Hematopoietic multipotent progenitor cell treated with erythropoietin and hydrocortisone succinate and interleukin-3 and kit ligand, for 4 days (in vitro differentiated cells): ENCODE data around the gene TACR1.
"Not testable (repeated sequence)": the region's sequence is repeated elsewhere in the genome, so short reads cannot be mapped to it uniquely, and the experiment has no call there.

Experiments used
- DNase-seq: peaks from one replicate; pipeline ENCODE4 v3.0.0-alpha.2; 2015

TACR1 gene

DNA sequence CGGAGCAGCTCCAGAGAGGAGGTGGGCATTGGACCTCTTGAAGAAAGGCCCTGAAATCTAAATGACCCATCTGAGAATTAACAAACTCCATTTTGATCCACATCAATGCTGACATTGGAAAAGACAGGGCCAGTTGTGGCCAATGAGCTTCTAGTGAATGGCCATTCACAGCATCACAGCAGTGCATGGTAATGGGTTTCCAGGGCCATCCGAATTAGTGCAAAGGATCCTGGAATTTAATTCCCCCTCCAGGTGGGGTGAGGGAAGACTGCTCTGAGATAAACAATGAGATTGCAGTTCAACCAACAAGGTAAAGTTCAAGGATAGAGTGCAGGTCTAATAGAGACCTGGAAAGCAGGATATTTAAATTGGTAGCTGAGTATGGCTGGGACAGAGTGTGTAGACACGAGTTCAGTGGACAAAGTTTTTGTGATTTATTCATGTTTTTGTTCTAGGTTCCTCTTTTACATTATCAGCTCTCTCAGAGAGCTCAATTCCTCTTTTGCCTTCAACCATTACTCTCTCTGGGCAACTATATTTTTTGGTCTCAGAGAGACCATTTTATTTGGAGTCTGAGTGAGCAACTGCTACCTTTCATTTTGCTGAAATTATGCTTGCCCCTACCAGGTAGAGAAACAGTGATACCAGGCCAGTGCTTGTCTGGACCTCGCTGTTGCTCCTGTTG lies 5.0 kb downstream of the TACR1 start:
- peak; percentile 55 for DNase-seq

- DNase-seq = no peak
Observed at GRCh38 chr2:75192496-75192895, 6.8 kb downstream of the TACR1 start.

GRCh38 chr2:75190271-75190990 lies 8.9 kb downstream of the TACR1 start:
- DNase-seq = no peak

DNA sequence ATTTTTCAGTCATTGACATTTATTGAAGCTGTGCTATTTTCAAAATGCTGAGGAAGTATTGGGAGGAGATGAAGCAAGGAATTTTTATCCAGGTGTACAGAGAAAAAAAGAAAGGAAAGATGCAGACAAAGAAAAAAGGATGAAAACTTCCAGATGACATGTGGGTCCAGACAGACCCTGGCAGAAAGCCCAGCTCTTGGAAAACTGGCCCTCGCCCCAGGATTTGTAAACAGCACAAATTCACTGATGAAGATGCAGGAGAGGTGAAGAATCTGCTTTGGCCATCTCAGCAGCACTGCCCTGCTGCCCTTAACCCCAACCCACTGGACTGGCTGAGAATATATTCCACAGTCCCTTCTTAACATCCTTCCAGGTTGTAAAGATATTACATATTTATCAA lies 12.5 kb downstream of the TACR1 start:
- DNase-seq = no peak

DNA sequence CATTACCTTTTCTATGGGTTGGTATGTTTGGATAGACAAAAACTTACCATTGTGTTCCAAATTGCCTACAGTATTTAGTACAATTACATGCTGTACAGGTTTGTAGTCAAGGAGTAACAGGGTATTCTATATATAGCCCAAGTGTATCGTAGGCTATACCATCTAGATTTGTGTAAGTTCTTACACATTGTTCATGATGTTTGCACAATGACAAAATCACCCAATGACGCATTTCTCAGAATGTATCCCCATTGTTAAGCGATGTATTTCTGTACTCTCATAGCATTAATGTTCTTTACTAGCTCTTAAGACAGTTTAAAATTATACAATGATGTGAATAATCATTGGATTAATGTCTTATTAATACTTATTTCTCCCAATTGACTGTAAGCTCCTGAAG lies 16.7 kb downstream of the TACR1 start:
- DNase-seq = no peak

DNA sequence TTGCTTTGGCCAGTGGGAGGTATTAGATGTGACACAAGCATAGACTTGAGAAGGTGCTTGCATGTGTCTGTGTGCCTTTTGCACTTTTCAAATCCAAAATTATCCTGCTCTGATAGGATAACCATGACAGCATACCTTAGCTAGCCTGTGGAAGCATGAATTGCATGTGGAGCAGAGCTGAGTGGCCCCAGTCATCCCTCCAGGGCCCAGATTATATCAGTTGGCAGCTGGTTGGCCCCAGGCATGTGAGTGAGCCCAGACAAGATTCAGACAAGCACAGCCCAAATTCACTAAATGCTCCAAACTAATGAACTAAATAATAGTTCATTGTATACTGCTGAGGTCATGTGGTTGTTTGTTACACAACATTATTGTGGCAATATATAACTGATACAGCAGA lies 18.8 kb downstream of the TACR1 start:
- no peak for DNase-seq

- DNase-seq = no peak
Observed at GRCh38 chr2:75177427-75177826, 21.9 kb downstream of the TACR1 start.

DNA sequence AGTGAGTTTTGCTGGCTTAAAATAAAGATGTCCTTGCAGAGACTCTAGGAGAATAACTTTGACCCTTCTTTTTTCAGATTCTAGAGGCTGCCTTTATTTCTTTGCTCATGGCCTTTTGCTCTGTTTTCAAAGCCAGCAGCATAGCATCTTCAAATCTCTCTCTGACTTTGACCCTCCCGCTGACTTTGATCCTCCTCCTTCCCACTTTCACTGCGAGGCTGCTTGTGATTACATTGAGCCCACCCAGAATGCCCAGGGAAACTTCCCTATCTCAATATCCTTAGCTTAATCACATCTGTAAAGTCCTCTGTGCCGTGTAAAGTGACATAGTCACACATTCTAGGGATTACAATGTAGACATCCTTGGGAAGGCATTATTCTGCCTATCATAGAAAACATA lies 23.9 kb downstream of the TACR1 start:
- DNase-seq = no peak

- no peak for DNase-seq
Observed at GRCh38 chr2:75174981-75175380, 24.3 kb downstream of the TACR1 start.

DNA sequence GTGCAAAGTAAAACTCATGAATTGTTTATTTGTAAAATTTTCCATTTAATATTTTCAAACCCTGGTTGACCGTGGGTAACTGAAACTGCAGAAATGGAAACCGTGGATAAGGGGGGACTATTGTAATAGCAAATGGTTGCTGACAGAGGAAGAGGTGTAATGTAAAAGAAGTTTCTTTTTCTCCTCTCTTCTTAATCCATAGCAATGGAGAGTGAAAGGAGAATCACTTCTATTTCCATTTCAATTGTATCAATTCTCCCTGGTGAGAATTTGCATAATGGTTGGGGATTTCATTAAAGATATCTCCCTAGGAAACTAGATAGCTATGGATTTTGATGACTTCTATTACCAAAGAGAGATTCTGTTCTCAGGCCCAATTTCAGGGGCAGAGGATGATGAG lies 24.8 kb downstream of the TACR1 start:
- DNase-seq = no peak

DNA sequence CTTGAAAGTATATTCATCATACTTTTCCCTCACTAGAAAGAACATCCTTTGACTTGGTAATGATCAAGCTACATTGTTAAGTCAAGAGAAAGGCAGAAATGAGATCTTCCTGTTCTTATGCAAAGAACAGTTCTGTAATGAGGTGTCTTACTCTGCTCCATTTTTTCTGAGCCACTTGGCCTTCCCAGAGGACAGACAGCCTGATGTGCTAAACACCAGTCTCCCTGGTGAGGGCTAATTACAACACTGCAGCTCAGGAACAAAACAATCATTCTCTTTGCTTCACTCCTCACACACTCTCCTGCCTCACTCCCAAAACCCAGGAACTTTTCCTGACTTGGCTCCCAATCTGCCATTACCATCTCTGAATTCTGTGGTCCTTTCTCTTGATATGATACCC lies 25.6 kb downstream of the TACR1 start:
- no peak for DNase-seq

DNA sequence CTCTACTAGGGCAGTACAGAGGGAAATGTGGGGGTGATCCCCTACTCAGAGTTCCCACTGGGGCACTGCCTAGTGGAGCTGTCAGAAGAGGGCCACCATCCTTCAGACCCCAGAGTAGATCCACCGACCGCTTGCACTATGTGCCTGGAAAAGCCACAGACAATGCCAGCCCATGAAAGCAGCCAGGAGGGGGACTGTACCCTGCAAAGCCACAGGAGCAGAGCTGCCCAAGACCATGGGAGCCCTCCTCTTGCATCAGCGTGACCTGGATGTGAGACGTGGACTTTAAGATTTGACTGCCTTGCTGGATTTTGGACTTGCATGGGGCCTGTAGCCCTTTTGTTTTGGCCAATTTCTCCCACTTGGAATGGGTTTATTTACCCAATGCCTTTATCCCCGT lies 27.9 kb downstream of the TACR1 start:
- DNase-seq = not testable (repeated sequence)

DNA sequence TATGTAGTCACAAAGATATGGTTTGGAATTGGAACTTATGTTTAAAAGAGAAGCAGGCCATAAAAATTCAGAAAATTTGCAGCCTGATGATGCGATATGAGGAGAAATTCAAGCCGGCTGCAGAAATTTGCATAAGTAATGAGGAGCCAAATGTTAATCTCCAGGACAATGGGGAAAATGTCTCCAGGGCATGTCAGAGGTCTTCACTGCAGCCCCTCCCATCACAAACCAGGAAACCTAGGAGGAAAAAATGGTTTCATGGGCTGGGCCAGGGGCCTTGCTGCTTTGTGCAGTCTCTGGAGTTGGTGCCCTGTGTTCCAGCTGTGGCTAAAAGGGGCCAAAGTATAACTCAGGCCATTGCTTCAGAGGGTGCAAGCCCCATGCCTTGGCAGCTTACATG lies 28.4 kb downstream of the TACR1 start:
- DNase-seq = no peak

DNA sequence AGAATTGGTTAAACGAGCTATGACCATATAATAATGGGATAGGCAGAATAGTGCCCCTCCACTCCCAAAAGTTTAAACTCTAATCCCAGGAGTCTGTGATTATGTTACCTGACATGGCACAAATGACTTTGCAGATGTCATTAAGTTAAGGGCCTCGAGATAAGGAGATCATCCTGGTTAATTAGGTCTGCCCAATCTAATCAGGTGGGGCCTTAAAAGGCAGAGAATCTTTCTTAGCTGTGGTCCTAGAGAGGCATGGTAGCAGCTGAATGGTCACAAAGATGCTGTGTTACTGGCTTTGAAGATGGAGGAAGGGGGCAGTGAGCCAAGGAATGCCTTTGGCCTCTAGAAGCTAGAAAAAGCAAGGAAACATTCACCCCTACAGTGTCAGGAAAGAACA lies 31.1 kb downstream of the TACR1 start:
- DNase-seq = no peak

DNA sequence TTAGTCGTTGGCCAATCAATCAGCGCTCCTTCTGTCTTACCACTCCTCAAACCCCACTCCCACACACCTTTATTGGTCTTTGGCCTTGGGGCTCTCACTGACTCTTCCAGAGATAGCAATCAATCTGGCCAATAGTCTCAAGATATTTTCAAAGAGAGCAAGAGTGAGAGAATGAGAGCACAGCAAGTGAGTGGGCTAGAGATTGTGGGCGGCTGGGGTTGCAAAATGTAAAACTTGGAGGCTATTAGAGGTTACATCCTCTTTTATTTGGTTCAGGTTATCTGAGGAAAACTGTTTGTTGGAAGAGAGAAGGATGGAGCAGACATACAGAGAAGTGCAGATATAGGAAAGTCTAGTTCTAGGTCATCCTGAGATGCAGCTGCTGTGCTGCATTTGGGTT lies 32.8 kb downstream of the TACR1 start:
- DNase-seq = no peak

DNA sequence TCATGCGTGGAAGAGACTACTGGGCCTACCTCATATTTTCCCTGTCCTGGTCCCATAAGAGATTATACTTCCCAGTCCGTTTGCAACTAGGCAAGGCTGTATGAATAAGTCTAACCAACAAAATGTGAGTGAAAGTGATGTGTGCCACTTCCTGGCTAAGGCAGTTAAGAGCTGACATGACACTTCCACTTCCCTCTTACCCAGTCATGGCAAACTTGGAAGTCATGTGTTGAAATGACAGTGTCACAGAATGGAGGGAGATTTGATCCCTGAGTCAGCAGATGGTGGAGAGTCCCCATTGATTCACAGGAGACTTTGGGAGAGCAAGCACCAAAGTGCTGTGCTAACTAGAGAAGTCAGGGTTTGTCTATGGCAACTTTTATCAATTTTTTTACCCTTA lies 36.4 kb downstream of the TACR1 start:
- peak; percentile 12 for DNase-seq

GRCh38 chr2:75162259-75162658 lies 37.1 kb downstream of the TACR1 start:
- DNase-seq = no peak

GRCh38 chr2:75157435-75157834 lies 41.9 kb downstream of the TACR1 start:
- peak; percentile 26 for DNase-seq

DNA sequence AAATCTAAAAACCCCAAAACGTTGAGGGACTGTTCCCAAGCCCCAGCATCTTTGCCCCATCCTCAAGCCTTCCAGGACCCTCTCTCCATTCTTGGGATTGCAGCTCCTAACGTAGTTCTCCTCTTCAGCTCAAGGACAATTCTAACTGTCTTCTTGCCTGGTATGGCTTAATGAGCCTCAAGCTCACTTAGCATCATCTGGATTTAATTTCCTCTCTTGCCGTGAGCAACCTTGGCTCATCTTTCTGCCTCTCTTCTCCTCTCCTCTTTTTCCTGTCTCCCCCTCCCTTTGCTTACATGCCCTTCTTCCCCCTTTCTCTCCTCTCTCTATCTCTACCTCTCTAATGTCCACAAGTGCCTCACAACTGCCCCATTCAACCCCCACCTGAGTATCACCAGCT lies 44.2 kb downstream of the TACR1 start:
- DNase-seq = no peak

DNA sequence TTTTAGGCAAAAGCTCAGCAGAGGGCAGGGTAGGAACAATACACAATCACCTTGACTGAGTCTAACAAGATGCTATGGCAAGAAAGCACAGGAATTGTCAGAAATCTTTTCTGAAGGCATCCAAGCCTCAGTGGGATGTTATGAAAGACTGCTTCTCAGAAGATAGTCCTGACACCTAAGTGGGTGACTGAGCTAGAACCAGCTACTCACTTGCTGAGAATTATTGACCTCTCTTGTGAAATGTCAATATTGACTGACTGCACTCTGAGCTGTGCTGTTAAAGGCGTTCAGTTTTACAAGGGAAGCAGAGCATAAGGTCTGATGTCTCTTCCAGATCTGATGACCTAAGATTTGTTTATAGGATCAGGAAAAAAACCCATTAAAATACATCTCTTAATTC lies 46.1 kb downstream of the TACR1 start:
- DNase-seq = no peak

DNA sequence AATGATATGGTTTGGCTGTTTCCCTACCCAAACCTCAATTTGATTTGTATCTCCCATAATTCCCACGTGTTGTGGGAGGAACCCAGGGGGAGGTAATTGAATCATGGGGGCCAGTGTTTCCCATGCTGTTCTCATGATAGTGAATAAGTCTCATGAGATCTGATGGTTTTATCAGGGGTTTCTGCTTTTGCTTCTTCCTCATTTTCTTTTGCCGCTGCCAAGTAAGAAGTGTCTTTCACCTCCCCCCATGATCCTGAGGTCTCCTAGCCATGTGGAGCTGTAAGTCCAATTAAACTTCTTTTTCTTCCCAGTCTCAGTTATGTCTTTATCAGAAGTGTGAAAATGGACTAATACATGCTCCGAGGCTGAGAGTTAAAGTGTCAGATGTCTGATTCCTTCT lies 47.1 kb downstream of the TACR1 start:
- DNase-seq = peak; percentile 56

GRCh38 chr2:75147884-75148283 lies 51.4 kb downstream of the TACR1 start:
- DNase-seq = not testable (repeated sequence)

GRCh38 chr2:75146606-75147332 lies 52.6 kb downstream of the TACR1 start:
- DNase-seq = peak; percentile 9

GRCh38 chr2:75146221-75146605 lies 53.1 kb downstream of the TACR1 start:
- DNase-seq = not testable (repeated sequence)
